GM21515 (cell line): ENCODE results near the gene TSEN34.
"Not testable (repeated sequence)": the region's sequence is repeated elsewhere in the genome, so short reads cannot be mapped to it uniquely, and the experiment has no call there.

Experiments
- ATAC-seq: cut with Tn5 transposase; IDR thresholded peaks from one replicate; pipeline ENCODE4 v1.9.1; 2021; ENCODE audit not compliant: unreplicated experiment

Gene TSEN34

GRCh38 chr19:54231077-54231931 lies 40.2 kb downstream of the TSEN34 start:
- ATAC-seq = no peak

- no peak for ATAC-seq
Observed at GRCh38 chr19:54233941-54234340, 42.8 kb downstream of the TSEN34 start.

- ATAC-seq = not testable (repeated sequence)
Observed at GRCh38 chr19:54239491-54240371, 48.6 kb downstream of the TSEN34 start.

- not testable (repeated sequence) for ATAC-seq
Observed at GRCh38 chr19:54240372-54241336, 49.5 kb downstream of the TSEN34 start.

GRCh38 chr19:54242234-54242633 lies 51.1 kb downstream of the TSEN34 start:
- not testable (repeated sequence) for ATAC-seq

- not testable (repeated sequence) for ATAC-seq
Observed at GRCh38 chr19:54242646-54243045, 51.5 kb downstream of the TSEN34 start, which contains the start of gene LILRA6. Gene LILRA6 (minus strand): TSS chr19:54242790.

GRCh38 chr19:54243809-54244208 lies 52.7 kb downstream of the TSEN34 start:
- ATAC-seq = not testable (repeated sequence)
